ENCODE measurements around the gene SLC41A1. TPM values are rescaled to one million over a fixed set of nuclear protein-coding genes. Genes with fewer than 3 reads are reported as not detected.

SLC41A1 gene
- total RNA-seq, 1 experiment from 2014 or later: 16.1 TPM

- Histone ChIP-seq H3K4me1 (ENCODE audit: insufficient read depth, low read length, poor library complexity, severe bottlenecking) (no peaks in the 10 kb centered on the region), H3K27ac (ENCODE audit: low read depth, low read length, poor library complexity, severe bottlenecking) (no peak overlapping the region), H3K9me3 (ENCODE audit: low read depth, low read length, poor library complexity, severe bottlenecking) (no peaks in the 10 kb centered on the region), H3K27me3 (replicated peaks; ENCODE audit: insufficient read depth, low read depth, low read length, poor library complexity) (no peaks in the 10 kb centered on the region), H3K36me3 (ENCODE audit: insufficient read depth, low read length, poor library complexity, severe bottlenecking) (no peaks in the 10 kb centered on the region), H3K4me3 (ENCODE audit: low read depth, low read length, poor library complexity, severe bottlenecking) (no peak overlapping the region)
- TF ChIP-seq EZH2 (IDR thresholded peaks at IDR 0.05; ENCODE audit: borderline replicate concordance, low read depth, low read length, poor library complexity, severe bottlenecking): no peak
- no peak for DNase-seq (ENCODE audit: low spot score)
- intact Hi-C loops (cut with micrococcal nuclease; ENCODE audit: unreplicated experiment): no loop called here
- POLR2A ChIA-PET (ENCODE audit: low non-redundant PET): no interaction called here
- CTCF ChIA-PET: no interaction called here
- no TSS peak for BruUV-seq (replicated peaks)
Observed at GRCh38 chr1:205800981-205801703, 11.9 kb downstream of the SLC41A1 start.

GRCh38 chr1:205800427-205800826 is 12.6 kb downstream of the SLC41A1 start:
- intact Hi-C loops (cut with micrococcal nuclease; ENCODE audit: unreplicated experiment): no loop called here
- H3K4me3 ChIP-seq (ENCODE audit: low read depth, low read length, poor library complexity, severe bottlenecking): no peak overlapping the region
- no TSS peak for BruUV-seq (replicated peaks)
- no peaks in the 10 kb centered on the region for H3K27me3 ChIP-seq (replicated peaks; ENCODE audit: insufficient read depth, low read depth, low read length, poor library complexity)
- no peaks in the 10 kb centered on the region for H3K4me1 ChIP-seq (ENCODE audit: insufficient read depth, low read length, poor library complexity, severe bottlenecking)
- ChIA-PET CTCF (no interaction called here), POLR2A (ENCODE audit: low non-redundant PET) (no interaction called here)
- no peak for TF ChIP-seq CTCF (conservative IDR thresholded peaks at IDR 0.05; ENCODE audit: low read depth, low read length)
- TF ChIP-seq EZH2 (IDR thresholded peaks at IDR 0.05; ENCODE audit: borderline replicate concordance, low read depth, low read length, poor library complexity, severe bottlenecking): no peak
- H3K9me3 ChIP-seq (ENCODE audit: low read depth, low read length, poor library complexity, severe bottlenecking): no peaks in the 10 kb centered on the region
- H3K36me3 ChIP-seq (ENCODE audit: insufficient read depth, low read length, poor library complexity, severe bottlenecking): no peaks in the 10 kb centered on the region
- no peak overlapping the region for H3K27ac ChIP-seq (ENCODE audit: low read depth, low read length, poor library complexity, severe bottlenecking)
- DNase-seq (ENCODE audit: low spot score): no peak

- no peak overlapping the region for H3K27ac ChIP-seq (ENCODE audit: low read depth, low read length, poor library complexity, severe bottlenecking)
- no peaks in the 10 kb centered on the region for H3K4me1 ChIP-seq (ENCODE audit: insufficient read depth, low read length, poor library complexity, severe bottlenecking)
- H3K27me3 ChIP-seq (replicated peaks; ENCODE audit: insufficient read depth, low read depth, low read length, poor library complexity): no peaks in the 10 kb centered on the region
- ChIA-PET POLR2A (ENCODE audit: low non-redundant PET) (no interaction called here), CTCF (no interaction called here)
- no peaks in the 10 kb centered on the region for H3K9me3 ChIP-seq (ENCODE audit: low read depth, low read length, poor library complexity, severe bottlenecking)
- intact Hi-C loops (cut with micrococcal nuclease; ENCODE audit: unreplicated experiment): no loop called here
- no peaks in the 10 kb centered on the region for H3K36me3 ChIP-seq (ENCODE audit: insufficient read depth, low read length, poor library complexity, severe bottlenecking)
- no TSS peak for BruUV-seq (replicated peaks)
- no peak overlapping the region for H3K4me3 ChIP-seq (ENCODE audit: low read depth, low read length, poor library complexity, severe bottlenecking)
- DNase-seq (ENCODE audit: low spot score): no peak
- TF ChIP-seq EZH2 (IDR thresholded peaks at IDR 0.05; ENCODE audit: borderline replicate concordance, low read depth, low read length, poor library complexity, severe bottlenecking) (no peak), CTCF (conservative IDR thresholded peaks at IDR 0.05; ENCODE audit: low read depth, low read length) (no peak)
Observed at GRCh38 chr1:205798577-205798976, 14.4 kb downstream of the SLC41A1 start.

- intact Hi-C loops (cut with micrococcal nuclease; ENCODE audit: unreplicated experiment): no loop called here
- Histone ChIP-seq H3K4me1 (ENCODE audit: insufficient read depth, low read length, poor library complexity, severe bottlenecking) (no peaks in the 10 kb centered on the region), H3K27me3 (replicated peaks; ENCODE audit: insufficient read depth, low read depth, low read length, poor library complexity) (no peaks in the 10 kb centered on the region), H3K9me3 (ENCODE audit: low read depth, low read length, poor library complexity, severe bottlenecking) (no peaks in the 10 kb centered on the region), H3K27ac (ENCODE audit: low read depth, low read length, poor library complexity, severe bottlenecking) (no peak overlapping the region), H3K4me3 (ENCODE audit: low read depth, low read length, poor library complexity, severe bottlenecking) (no peak overlapping the region), H3K36me3 (ENCODE audit: insufficient read depth, low read length, poor library complexity, severe bottlenecking) (no peaks in the 10 kb centered on the region)
- no TSS peak for BruUV-seq (replicated peaks)
- TF ChIP-seq EZH2 (IDR thresholded peaks at IDR 0.05; ENCODE audit: borderline replicate concordance, low read depth, low read length, poor library complexity, severe bottlenecking) (no peak), CTCF (conservative IDR thresholded peaks at IDR 0.05; ENCODE audit: low read depth, low read length) (no peak)
- DNase-seq (ENCODE audit: low spot score): no peak
- CTCF ChIA-PET: no interaction called here
- POLR2A ChIA-PET (ENCODE audit: low non-redundant PET): no interaction called here
Observed at GRCh38 chr1:205797168-205797567, 15.8 kb downstream of the SLC41A1 start.

Measured in A673 (cell line).